DLD1 (cell line): ENCODE measurements around the gene RNF213.
"Not testable (repeated sequence)": the region's sequence is repeated elsewhere in the genome, so short reads cannot be mapped to it uniquely, and the experiment has no call there.

Source experiments
- in situ Hi-C: cut with HindIII; loops from 2 replicates; pipeline ENCODE4 v1.10.0; 2017; ENCODE audit warnings: low sequenced_read_pairs

The RNF213 gene

DNA sequence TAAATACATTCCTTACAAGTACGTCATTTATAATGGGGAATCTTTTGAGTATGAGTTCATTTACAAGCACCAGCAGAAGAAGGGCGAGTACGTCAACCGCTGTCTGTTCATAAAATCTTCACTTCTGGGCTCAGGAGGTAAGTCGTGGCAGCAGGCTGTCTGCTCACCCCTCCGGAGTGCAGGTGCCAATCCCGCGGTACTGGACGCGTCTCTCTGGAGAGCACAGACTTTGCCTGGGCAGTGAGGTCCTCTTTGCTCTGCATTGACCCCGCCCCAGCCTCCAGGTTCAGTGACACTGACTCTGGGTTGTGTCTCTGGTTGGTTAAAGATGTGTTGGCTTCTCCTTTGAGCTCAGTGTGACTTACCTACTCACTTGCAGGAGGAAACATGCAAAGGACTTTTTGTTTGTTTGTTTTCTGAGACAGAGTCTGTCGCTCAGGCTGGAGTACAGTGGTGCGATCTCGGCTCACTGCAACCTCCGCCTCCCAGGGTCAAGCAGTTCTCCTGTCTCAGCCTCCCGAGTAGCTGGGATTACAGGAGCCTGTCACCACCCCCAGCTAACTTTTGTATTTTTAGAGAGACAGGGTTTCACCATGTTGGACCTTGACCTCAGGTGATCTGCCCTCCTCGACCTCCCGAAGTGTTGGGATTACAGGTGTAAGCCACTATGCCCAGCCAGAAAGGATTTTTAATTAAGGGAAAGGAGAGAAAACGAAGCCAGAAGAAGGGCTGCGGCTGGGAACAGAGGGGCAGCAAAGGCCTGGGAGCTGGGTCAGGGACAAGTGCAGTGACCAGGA, 31.2 kb downstream of the RNF213 start:
- in situ Hi-C loops, result no loop called here

DNA sequence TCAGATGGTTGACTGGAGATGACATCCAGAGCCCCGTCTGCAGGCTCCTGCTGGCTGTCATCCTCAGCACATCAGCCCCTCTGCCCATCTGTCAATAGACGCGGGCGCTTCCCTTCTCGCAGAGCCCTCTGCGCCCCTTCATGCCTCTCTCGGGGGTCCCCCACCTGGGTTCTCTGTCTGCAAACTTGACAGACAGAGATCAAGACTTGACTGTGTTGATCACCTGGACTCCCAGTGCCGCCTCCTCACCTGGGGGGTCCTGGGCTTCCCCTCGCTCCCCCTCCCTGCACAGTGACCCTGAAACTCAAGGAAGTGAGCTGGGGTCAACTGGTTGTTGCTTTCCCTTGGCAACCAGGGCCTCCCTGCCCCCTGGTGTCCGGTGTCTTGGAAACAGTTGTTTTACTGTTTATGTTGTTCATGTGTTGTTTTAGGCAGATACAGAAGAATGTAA, 31.9 kb downstream of the RNF213 start:
- in situ Hi-C loops, result no loop called here

DNA sequence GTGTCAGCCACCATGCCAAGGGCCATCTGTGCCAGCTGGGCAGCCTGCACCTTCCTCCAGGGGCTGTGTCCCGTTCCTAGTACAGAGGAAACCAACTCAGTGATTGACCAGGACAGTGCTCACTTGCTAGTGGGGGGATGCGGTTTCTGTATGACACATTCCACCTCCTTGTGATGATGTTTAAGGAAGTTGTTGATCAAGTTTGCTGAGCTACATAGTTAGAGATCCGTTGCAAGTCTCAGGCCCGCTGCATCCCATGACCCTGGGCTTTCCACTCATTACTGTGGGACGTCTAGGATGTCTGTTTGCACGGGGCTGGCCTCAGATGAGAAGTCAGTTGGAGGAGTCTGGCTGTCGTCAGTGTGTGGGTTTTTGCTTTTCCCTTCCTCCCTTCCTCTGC, 33.6 kb downstream of the RNF213 start:
- in situ Hi-C loops, result no loop called here

DNA sequence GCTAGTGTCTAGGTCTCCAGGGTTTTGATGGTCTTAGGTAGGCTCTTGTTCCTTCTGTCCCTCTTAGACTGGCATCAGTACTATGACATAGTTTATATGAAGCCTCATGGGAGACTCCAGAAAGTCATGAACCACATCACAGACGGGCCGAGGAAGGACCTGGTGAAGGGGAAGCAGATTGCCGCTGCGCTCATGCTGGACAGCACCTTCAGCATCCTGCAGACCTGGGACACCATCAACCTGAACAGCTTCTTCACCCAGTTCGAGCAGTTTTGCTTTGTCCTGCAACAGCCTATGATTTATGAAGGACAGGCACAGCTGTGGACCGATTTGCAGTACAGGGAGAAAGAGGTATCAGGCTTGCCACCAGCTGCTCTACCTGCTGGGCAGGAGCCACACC, 34.0 kb downstream of the RNF213 start:
- in situ Hi-C loops, result no loop called here

DNA sequence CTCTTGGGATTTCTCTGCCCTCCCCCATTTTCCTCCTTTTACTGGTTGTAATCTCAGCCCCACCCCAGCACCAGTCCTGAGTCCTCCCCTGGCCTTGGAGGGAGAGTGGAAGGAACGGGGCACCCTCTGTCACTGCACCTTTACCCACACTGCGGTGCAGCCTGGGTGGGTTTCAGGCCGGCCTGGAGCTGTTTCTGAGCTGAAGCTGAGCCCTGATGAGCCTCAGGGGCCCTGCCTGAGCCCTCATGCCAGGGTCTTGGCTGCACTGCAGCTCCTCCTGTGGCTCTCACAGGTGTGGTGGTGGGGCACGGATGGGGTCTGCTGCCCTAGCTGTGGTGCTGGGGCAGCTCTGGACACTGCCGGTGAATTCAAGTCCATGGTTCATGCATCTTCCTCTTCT, 34.5 kb downstream of the RNF213 start:
- in situ Hi-C loops, result no loop called here

DNA sequence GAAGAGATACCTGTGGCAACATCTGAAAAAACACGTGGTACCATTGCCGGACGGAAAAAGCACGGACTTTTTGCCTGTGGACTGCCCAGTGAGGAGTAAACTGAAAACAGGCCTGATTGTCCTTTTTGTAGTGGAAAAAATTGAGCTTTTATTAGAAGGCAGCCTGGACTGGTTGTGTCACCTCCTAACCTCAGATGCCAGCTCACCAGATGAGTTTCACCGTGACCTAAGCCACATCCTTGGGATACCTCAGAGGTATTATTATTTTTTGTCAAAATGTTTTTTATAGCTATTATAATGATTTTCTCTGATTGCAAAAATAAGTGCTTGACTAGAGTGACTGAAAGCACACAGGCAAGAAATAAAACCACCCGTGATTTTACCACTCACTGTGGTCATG, 34.9 kb downstream of the RNF213 start:
- in situ Hi-C loops, result no loop called here

DNA sequence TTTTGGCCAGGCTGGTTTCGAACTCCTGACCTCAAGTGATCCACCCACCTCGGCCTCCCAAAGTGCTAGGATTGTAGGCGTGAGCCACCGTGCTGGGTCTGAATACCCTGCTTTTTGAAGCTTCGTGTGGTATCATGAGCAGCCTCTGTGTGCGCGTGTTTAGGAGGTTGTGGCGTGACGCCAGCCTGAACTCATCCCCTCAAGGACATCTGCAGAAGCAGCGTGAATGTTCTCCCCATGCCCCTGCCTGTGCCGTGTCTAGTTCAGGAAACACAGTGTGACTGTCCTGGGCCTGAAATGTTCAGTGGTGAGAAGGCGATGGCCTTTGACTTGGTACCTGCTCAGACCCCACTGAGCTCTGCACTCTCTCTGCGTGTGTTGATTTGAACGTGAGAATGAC, 35.6 kb downstream of the RNF213 start:
- in situ Hi-C loops, result no loop called here

DNA sequence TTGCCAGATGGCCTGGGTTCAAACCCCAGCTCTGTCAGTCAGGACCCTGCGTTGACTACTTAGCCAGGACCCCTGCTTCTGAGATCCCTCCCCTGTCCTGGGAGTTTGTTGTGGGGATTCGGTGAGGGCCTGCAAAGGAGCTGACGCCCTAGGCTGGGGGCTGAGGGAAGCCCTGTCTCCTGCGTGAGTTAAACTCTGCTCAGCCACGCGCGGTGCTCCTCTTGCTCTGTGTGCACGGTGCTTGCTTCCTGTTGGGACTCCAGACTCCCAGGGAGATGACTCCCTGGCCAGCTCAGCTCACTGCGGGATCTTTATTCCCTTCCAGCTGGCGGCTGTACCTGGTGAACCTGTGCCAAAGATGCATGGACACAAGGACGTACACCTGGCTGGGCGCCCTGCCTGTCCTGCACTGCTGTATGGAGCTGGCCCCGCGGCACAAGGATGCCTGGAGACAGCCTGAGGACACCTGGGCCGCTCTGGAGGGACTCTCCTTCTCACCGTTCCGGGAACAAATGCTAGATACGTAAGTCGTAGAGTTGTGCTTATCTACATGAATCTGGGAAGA, 37.4 kb downstream of the RNF213 start:
- in situ Hi-C loops, result no loop called here

DNA sequence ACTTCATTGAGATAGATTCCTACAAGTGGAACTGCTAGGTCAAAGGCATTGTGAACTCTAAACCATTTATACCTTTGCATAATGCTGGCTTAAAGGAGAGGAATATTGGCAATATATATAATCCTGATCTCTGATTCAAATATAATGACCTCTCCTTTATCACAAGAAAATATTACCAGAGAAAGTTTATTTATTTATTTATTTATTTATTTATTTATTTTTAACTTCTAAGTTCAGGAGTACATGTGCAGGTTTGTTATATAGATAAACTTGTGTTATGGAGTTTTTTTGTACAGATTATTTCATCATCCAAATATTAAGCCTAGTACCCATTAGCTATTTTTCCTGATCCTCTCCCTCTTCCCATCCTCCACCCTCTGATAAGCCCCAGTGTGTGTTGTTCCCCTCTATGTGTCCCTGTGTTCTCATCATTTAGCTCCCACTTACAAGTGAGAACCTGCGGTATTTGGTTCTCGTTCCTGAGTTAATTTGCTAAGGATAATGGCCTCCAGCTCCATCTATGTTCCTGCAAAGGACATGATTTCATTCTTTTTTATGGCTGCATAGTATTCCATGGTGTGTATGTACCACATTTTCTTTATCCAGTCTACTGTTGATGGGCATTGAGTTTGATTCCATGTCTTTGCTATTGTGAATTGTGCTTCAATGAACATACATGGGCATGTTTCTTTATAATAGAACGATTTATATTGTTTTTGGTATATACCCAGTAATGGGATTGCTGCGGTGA, 38.9 kb downstream of the RNF213 start:
- in situ Hi-C loops, result not testable (repeated sequence)

DNA sequence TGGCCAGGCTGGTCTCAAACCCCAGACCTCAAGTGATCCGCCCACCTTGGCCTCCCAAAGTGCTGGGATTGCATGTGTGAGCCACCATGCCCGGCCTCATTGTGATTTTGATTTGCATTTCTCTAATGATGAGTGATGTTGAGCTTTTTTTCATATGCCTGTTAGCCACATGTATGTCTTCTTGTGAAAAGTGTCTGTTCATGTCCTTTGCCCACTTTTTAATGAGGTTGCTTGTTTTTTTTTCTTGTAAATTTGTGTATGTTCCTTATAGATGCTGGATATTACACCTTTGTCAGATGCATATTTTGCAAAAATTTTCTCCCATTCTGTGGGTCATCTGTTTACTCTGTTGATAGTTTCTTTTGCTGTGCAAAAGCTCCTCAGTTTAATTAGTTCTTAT, 40.1 kb downstream of the RNF213 start:
- in situ Hi-C loops, result not testable (repeated sequence)

DNA sequence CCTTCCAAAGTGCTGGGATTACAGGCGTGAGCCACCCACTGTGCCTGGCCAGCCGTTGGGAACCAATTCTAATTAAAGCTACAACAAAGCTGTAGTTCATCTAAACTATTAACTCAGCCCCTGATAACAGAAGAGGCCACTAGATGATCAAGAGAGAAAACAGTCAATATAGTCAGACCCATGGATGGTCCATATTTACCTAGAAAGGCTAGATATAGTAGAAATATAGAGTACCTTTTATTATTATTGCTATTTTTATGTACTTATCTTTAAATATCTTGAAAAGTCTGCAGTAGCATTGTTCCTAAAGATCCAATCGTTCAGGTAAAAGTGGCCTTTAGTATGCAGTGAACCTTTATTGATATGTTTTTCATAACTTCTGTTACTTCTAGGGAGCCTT, 43.2 kb downstream of the RNF213 start:
- in situ Hi-C loops, result no loop called here

DNA sequence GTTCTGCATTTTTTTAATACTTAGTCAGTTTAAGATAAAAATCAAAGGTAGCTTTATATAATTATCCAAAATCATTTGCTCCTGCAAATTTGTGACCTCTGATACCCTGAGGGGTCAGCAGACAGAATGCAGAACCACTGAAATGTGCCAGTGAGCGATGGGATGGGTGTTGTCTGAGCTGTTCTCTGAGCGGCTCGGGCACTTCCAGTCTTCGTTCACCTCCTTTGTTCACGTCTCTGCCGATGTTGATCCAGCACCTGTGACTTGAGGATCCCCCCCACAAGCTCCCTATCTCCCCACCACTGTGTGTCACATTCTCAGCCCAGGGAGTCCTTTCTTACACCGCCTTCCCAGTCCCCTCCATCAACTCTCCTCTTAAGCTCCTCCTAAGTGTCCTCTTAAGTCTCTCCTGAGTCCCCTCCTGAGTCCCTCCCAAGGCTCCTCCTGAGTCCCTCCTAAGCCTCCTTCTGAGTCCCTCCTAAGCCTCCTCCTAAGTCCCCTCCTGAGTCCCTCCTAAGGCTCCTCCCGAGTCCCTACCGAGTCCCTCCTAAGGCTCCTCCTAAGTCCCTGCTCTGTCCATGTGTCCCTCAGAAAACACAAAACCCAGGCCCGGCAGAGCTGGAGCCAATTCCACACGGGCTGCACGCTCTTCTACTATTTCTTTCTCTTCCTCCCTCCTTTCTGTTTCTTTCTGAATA, 47.5 kb downstream of the RNF213 start:
- in situ Hi-C loops, result no loop called here

DNA sequence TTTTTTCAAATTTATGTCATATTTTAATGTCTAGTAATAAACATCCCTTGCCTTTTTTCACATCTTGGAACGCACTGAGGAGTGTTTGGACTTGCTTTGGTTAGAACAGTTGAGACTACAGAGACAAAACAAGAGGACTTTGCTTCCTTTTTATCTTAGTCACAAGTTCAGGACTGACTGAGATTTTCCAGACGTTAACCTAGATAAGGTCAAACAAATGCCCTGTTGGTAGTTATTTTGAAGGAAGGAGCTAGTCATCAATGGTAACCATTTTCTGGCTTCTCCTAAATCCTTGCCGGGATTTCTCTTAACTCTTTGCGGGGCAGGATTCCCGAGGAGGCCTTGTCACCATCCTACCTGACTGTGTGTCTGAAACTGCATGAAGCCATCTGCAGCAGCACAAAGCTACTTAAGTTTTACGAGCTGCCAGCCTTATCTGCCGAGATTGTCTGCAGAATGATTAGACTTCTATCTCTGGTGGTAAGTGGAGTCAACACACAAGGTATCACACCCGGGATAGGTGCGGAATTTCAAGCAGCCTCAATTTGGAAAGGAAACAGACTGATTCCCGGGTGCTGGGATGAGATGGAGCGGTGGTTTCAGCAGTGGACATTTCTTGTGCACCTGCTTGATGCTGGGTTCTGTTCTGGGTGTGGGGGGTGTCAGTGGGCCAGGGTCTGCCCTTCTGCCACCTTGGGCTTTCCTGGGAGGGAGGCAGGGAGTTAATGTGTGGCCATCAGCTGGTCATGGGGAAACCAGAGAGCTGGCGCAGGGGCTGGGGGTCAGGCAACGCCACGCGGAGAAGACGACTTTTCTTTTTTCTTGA, 48.3 kb downstream of the RNF213 start:
- in situ Hi-C loops, result no loop called here

DNA sequence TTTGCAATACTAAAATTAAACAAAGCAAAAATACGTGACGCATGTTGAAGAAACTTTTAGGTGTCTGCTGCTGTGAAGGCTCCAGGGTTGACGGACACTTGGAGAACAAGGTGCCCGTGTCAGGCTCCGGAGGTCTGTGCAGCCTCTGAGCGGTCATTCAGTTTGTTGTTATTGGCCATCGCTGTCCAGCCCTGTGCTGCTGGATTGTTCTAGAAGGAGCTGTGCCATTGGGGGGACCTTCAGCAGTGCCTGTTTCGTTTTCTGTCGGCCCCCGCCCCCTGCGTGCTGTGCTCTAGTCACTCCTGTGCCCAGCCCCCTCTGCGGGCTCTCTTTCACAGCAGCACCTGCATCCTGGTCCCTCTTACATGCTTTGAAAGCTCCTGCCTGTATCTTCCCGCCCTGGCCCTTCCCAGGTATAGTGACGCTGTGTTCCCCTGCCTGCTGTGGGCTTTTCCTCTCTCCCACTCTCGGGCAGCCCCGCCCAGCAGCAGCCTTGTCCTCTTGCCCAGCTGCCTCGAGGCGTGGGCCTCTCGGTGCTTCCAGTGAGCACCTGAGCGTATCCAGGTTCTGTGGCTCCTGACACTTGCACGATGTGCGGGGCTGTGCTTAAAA, 50.7 kb downstream of the RNF213 start:
- in situ Hi-C loops, result no loop called here

DNA sequence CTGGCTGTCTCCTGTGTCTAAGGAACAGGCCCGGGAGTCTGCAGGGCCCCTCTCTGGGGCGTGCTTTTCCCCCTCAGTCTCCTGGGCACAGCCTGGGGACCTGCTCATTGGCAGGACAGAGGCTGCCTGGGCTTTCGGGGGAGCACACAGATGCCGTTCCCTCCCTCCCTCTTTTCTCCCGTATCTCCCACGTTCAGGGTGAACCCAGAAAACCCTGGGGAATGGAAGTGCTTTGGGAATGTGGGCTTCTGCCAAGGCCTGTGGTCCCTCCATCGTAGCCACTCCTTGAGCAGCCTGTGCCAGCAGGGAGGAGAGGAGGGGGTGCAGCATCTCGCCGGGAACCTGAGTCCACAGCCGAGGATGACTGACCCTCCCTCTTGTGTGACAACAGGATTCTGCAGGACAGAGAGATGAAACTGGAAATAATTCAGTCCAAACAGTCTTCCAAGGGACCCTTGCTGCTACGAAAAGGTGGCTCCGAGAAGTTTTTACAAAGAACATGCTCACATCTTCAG, 52.0 kb downstream of the RNF213 start:
- in situ Hi-C loops, result no loop called here

DNA sequence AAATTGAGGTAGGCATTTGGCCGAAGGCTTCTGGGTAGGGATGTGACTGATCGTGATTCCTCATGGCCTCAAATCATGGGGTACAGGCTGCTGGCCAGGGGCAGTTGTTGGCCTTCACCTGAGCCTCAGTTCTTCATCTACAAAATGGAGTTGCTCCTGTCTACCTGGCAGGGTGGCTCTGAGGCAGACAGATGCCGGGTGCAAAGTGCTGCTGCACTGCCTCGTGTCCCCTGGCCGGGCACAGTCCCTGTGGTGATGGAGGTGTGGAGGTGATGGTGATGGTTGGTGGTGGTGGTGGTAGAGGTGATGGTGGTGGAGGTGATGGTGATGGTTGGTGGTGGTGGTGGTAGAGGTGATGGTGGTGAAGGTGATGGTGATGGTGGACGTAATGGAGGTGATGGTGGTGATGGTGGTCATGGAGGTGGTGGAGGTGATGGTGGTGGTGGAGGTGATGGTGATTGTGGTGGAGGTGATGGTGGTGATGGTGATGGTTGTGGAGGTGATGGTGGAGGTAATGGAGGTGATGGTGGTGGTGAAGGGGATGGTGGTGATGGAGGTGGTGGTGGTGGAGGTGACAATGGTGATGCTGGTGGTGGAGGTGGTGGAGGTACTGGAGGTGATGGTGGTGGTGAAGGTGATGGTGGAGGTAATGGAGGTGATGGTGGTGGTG, 52.6 kb downstream of the RNF213 start:
- in situ Hi-C loops, result no loop called here

DNA sequence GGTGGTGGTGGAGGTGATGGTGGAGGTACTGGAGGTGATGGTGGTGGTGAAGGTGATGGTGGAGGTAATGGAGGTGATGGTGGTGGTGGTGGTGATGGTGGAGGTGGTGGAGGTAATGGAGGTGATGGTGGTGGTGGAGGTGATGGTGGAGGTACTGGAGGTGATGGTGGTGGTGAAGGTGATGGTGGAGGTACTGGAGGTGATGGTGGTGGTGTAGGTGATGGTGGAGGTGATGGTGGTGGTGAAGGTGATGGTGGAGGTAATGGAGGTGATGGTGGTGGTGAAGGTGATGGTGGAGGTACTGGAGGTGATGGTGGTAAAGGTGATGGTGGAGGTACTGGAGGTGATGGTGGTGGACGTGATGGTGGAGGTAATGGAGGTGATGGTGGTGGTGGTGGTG, 53.3 kb downstream of the RNF213 start:
- in situ Hi-C loops, result not testable (repeated sequence)

DNA sequence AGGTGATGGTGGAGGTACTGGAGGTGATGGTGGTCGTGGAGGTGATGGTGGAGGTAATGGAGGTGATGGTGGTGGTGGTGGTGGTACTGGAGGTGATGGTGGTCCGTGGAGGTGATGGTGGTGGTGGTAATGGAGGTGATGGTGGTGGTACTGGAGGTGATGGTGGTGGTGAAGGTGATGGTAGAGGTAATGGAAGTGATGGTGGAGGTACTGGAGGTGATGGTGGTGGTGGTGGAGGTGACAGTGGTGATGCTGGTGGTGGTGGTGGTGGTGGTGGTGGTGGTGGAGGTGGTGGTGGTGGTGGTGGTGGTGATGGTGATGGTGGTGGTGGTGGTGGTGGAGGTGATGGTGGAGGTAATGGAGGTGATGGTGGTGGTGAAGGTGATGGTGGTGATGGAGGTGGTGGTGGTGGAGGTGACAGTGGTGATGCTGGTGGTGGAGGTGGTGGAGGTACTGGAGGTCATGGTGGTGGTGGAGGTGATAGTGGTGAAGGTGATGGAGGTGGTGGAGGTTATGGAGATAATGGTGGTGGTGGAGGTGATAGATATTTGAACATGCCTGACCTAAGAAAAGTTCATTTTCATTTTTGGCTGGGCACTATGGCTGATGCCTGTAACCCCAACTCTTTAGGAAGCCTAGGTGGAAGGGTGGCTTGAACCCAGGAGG, 55.0 kb downstream of the RNF213 start:
- in situ Hi-C loops, result no loop called here

DNA sequence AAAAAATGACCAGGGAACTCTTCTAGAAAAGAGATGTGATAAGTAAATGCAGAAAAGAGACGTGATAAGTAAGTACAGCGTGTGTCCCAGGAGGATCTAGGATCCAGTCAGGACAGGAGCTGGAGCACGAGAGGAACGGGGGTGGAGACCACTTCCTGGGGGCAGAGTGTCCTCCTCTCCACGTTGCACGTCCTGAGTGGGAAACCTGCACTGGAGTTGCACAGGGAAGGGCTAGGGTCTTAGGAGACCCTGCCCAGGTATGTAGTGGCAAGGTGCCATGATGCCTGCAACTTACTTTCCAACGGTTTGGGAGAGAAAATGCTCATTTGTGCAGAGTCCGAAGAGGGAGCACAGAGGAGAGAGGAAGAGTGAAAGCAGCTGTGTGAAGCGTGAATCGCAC, 55.8 kb downstream of the RNF213 start:
- in situ Hi-C loops, result no loop called here
